ENCODE measurements around the gene ORC4.
"Not testable (repeated sequence)": the region's sequence is repeated elsewhere in the genome, so short reads cannot be mapped to it uniquely, and the experiment has no call there.

ORC4 gene

GRCh38 chr2:148013876-148014275, 6.7 kb downstream of the ORC4 start:
- DNase-seq, result no peak

GRCh38 chr2:148008411-148008810, 12.1 kb downstream of the ORC4 start:
- DNase-seq, result not testable (repeated sequence)

DNA sequence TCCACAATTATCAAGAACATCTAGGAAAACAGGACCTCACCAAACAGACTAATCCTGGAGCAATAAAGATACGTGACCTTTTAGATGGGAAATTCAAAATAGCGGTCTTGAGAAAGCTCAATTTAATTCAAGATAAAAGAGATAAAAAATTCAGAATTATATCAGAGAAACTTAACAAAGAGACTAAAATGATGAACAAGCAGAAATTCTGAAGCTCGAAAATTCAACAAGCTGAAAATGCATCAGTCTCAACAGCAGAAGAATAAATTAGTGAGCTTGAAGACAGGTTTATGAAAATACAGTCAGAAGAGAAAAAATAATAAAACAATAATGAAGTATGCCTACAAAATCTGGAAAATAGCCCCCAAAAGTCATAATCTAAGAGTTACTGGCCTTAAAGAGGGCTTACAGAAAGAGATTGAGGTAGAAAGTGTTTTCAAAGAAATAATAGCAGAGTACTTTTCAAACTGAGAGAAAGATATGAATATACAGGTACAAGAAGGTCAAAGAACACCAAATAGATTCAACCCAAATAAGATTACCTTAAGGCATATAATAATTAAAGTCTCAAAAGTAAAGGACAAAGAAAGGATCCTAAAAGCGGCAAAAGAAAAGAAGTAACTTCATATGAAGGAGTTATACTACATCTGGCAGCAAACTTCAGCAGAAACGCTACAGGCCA, 13.2 kb downstream of the ORC4 start:
- no peak for DNase-seq

GRCh38 chr2:148006249-148007007, 14.1 kb downstream of the ORC4 start:
- no peak for DNase-seq

GRCh38 chr2:148002420-148002819, 18.1 kb downstream of the ORC4 start:
- not testable (repeated sequence) for DNase-seq

- no peak for DNase-seq
Observed at GRCh38 chr2:148000095-148000494, 20.4 kb downstream of the ORC4 start.

DNA sequence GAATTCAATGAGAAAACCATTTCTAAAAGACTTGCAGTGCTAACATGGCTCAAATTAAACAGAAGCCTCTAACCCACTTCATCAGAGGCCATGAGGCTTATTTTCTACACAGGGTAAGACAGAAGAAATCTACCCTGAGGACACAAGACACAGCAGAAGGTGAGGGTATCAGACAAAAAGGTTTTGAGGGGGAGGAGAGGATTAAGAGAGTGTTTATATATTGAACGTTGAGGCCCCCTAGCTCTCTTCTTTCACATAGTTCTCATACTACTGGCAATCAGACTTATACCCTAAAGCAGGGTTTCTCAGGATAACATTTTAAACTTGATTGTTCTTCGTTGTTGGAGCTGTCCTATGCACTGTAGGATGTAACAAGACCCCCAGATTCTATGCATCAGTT, 21.4 kb downstream of the ORC4 start:
- no peak for DNase-seq

GRCh38 chr2:147998203-147998602, 22.3 kb downstream of the ORC4 start:
- DNase-seq, result no peak

DNA sequence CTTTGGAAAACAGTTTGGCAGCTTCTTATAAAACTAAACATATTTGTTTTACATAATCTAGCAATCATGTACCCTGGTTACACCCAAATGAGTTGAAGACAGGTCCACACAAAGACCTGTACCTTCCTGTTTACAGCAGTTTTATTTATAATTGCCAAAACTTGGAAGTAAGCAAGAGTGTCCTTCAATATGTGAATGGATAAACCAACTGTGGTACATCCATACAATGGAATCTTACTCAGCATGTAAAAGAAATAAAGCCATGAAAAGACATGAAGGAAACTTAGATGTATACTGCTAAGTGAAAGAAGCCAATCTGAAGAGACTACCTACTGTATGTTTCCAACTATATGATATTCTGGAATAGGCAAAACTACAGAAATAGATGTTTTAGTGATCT, 23.7 kb downstream of the ORC4 start:
- no peak for DNase-seq

DNA sequence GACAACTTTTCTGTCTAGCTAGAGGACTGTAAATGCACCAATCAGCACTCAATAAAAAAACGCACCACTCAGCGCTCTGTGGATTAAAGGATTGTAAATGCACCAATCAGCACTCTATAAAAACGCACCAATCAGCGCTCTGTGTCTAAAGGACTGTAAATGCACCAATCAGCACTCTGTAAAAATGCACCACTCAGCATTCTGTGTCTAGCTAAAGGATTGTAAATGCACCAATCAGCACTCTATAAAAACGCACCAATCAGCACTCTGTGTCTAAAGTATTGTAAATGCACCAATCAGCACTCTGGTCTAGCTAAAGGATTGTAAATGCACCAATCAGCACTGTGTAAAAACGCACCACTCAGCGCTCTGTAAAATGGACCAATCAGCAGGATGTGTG, 25.6 kb downstream of the ORC4 start:
- not testable (repeated sequence) for DNase-seq

DNA sequence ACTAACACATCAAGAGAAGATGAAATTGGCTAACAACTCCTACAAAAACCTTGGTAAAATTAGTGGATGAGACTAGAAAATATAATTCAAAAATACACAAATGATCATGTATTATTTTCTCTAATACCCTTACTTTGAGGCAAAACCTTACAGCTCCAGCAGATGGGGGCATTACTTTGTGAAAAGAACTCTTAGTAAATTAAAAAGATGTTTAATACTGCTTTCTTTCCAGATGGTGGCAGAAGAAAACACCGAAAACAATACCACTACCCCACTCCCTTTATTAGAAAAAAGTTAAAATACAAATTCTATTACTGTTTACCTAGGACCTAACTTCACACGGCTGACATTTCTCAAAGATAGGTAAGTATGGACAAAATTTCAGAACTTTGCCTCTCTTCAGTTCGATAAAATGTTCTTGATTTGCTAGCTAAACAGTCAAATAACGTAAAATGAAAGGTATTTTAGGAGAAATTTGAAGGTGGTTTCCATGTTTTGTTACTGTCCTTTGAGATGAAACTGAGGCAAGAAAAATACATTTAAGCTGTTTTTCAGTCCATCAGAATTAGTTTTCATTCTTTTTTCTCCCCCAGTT, 30.6 kb downstream of the ORC4 start:
- DNase-seq, result no peak

- no peak for DNase-seq
Observed at GRCh38 chr2:147989102-147989501, 31.4 kb downstream of the ORC4 start.

GRCh38 chr2:147980940-147981528, 39.5 kb downstream of the ORC4 start:
- DNase-seq, result no peak

- no peak for DNase-seq
Observed at GRCh38 chr2:147977679-147978078, 42.9 kb downstream of the ORC4 start.

DNA sequence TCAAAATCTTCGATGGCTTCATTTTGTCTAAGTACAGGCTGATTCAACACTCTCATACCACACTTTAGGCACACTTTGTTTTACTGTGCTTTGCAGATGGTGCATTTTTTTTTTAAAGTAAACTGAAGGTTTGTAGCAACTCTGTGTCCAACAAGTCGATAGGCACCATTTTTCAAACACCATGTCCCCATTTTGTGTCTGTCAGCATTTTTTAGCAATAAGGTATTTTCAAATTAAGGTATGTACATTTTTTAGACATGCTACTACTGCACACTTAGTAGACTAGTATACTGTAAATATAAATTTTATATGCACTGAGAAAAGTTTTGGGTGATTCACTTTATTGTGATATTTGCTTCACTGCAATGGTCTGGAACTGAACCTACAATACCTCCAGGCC, 44.4 kb downstream of the ORC4 start:
- no peak for DNase-seq

DNA sequence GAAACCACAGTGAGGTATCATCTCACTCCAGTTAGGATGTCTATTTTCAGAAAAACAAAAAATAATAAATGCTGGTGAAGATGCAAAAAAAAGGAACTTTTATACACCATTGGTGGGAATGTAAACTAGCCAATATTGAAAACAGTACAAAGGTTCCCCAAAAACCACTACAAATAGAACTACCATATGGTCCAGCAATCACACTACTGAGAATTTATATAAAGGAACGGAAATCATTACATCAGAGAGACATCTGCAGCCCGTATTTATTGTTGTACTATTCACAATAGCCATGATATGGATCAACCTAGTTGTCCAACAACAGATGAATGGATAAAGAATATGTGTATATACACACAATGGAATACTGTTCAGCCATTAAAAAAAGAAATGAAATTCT, 52.0 kb downstream of the ORC4 start:
- DNase-seq, result no peak

GRCh38 chr2:147952118-147952517, 68.4 kb downstream of the ORC4 start:
- DNase-seq, result no peak

DNA sequence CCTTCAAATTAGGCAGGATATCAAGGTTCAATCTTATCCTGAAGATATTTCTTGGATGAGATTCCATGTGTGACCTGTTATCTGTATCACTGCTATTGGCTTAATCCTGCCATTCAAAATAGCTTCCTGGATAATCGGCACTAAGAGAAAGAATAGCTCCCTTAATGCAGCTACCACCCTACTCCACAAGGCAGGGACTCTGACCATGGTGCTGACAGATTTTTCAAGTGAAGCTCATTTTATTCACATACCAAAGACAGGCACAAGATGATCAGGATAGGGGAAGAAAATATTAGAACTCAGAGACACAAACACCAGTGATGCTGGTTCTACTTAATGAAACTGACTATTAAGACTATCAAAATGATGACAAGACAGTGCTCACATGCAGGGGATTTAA, 74.9 kb downstream of the ORC4 start:
- no peak for DNase-seq

DNA sequence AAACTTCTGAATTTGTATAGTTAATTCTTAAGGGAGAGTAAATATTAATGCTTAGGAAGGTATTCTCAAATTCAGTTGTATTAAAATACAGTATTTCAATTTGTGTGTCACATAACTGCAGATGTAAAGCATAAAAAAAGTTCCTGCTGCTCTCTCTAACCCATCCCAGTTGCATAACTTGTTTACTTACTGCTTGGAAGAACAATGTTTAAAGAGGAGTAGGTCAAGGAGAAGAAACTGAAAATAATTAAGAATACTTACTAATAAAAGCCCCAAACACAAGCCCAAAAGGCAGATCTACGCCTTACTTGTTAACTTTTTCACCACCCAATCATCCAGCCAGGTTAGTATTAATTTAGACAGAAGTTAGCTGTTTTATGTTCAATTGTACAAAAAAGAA, 81.2 kb downstream of the ORC4 start:
- DNase-seq, result no peak

- no peak for DNase-seq
Observed at GRCh38 chr2:147937744-147938349, 82.7 kb downstream of the ORC4 start.

DNA sequence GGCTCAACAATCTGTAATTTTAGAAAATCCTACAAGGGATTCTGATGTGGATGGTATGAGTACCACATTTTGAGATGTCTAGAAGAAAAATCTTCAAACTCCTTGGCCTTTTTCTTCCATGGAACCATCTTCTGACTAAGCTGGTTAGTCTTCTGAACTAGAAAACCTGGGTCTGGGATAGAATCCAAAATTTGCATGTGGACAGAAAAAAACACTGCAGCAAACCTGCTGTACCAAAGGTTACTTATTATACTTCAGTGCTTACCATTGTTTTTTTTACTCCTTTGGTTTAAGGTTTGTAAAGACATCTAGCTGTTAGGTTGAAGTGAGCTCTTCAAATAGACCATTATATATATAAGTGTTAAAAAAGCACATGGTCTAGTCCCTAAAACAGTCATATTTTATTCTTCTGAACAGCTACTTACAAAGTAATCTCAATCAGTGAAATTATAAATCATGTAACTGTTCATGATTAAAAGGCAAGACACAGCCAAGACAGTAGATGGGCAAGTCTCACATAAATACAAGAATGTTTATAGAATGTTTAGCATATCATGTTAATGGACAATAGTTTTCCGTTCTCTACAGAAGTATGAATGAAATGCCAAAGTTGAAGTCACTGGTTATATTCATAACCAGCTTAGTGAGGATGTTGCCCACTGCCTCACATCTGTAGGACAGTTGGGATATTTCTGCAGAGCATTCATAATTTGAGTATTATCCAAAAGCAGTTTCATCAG, 85.5 kb downstream of the ORC4 start:
- DNase-seq, result no peak

GRCh38 chr2:147933931-147934330, 86.6 kb downstream of the ORC4 start:
- no peak for DNase-seq
